GM12878 (cell line): ENCODE results near the gene CUTC. TPM values are rescaled to one million over a fixed set of nuclear protein-coding genes. Genes with fewer than 3 reads are reported as not detected.

ENCODE experiments used
- ATAC-seq: fragments of 200-7000 bp; cut with Tn5 transposase; 3 replicates; pipeline ENCODE4 v1.9.1; 2020; ENCODE audit warnings: mild to moderate bottlenecking, moderate library complexity
- BruUV-seq: library from RNA; stranded (reverse); fragments of 400-500 nt; replicated peaks from 2 replicates; lab custom pipeline; 2021; lab: Mats Ljungman, UMichigan
- CTCF ChIA-PET: fragments of 300-600 bp; sonication (Branson Sonifier 250); formaldehyde crosslinking; extraction: SDS; loops from one replicate; lab custom pipeline; 2021; ENCODE audit warnings: inconsistent platforms; lab: Yijun Ruan, JAX
- POLR2A ChIA-PET: fragments of 350-600 bp; formaldehyde crosslinking; extraction: SDS; loops from one replicate; lab custom pipeline; 2021; ENCODE audit warnings: inconsistent platforms; lab: Charles Lee
- RAD21 ChIA-PET: fragments of 300-600 bp; sonication (Branson Sonifier 250); formaldehyde crosslinking; loops from one replicate; lab custom pipeline; 2023; ENCODE audit warnings: antibody characterized with exemption; ENCODE audit not compliant: unreplicated experiment; lab: Charles Lee
- SMC1A ChIA-PET: fragments of 300-600 bp; sonication (Branson Sonifier 250); formaldehyde crosslinking; loops from one replicate; lab custom pipeline; 2023; ENCODE audit not compliant: unreplicated experiment, uncharacterized antibody; lab: Charles Lee
- DNase-seq: peaks from one replicate; pipeline ENCODE4 v3.0.0-alpha.2; 2011; ENCODE audit warnings: low read depth, low spot score
- FAIRE-seq: peaks from 3 replicates; lab custom pipeline; 2011; peaks lifted over from hg19 to GRCh38; lab: Jason Lieb, UNC
- H2AFZ ChIP-seq: 2 replicates; pipeline ENCODE4 v1.6.0; 2011; ENCODE audit warnings: low read depth, low read length, control low read depth; ENCODE audit not compliant: control insufficient read depth
- H3K27ac ChIP-seq: 2 replicates; pipeline ENCODE4 v1.5.1; 2011; ENCODE audit warnings: control low read depth; ENCODE audit not compliant: control insufficient read depth, insufficient read depth
- H3K27me3 ChIP-seq, 2 experiments: replicated peaks in 1 of 2; 2 replicates each; pipeline versions ENCODE4 v1.6.0 to v1.6.1; 2011; ENCODE audit warnings: low read length in 1 of 2; ENCODE audit not compliant: control insufficient read depth in 2 of 2, insufficient read depth in 2 of 2
- H3K36me3 ChIP-seq, 2 experiments: 2 replicates each; pipeline ENCODE4 v1.5.1; 2011; ENCODE audit warnings: low read length in 1 of 2; ENCODE audit not compliant: control insufficient read depth in 2 of 2, insufficient read depth in 2 of 2
- H3K4me1 ChIP-seq: 2 replicates; pipeline ENCODE4 v1.6.1; 2011; ENCODE audit warnings: mild to moderate bottlenecking, low read length, moderate library complexity, mixed read lengths; ENCODE audit not compliant: control insufficient read depth, insufficient read depth
- H3K4me2 ChIP-seq: 2 replicates; pipeline ENCODE4 v1.6.0; 2011; ENCODE audit warnings: control low read depth; ENCODE audit not compliant: control insufficient read depth, insufficient read depth
- H3K4me3 ChIP-seq: fragments of 200-600 bp; sonication (generic); 2 replicates; pipeline ENCODE4 v1.5.1; 2016
- H3K79me2 ChIP-seq: 2 replicates; pipeline ENCODE4 v1.6.0; 2011; ENCODE audit warnings: low read length; ENCODE audit not compliant: control insufficient read depth, insufficient read depth
- H3K9ac ChIP-seq: 2 replicates; pipeline ENCODE4 v1.8.0; 2011; ENCODE audit warnings: low read length, control low read depth, mixed read lengths; ENCODE audit not compliant: control insufficient read depth, insufficient read depth
- H3K9me3 ChIP-seq: replicated peaks from 3 replicates; pipeline ENCODE4 v1.5.1; 2011; ENCODE audit warnings: mild to moderate bottlenecking, low read length; ENCODE audit not compliant: control insufficient read depth, insufficient read depth
- H4K20me1 ChIP-seq: 2 replicates; pipeline ENCODE4 v1.6.0; 2011; ENCODE audit not compliant: control insufficient read depth, insufficient read depth
- CREM ChIP-seq: IDR thresholded peaks from 2 replicates; pipeline ENCODE4 v1.6.1; 2014; ENCODE audit warnings: antibody characterized with exemption, low read depth
- GABPA ChIP-seq: IDR thresholded peaks from 2 replicates; pipeline ENCODE4 v1.6.1; 2014; ENCODE audit warnings: antibody characterized with exemption, low read depth, mild to moderate bottlenecking, inconsistent platforms
- LARP7 ChIP-seq: fragments of 450-650 bp; IDR thresholded peaks from 2 replicates; pipeline ENCODE4 v1.6.1; 2017; ENCODE audit warnings: mild to moderate bottlenecking
- MEF2A ChIP-seq: IDR thresholded peaks from 2 replicates; pipeline ENCODE4 v1.6.1; 2011; ENCODE audit warnings: low read depth, mild to moderate bottlenecking, low read length, moderate library complexity; ENCODE audit not compliant: insufficient read depth
- NFXL1 ChIP-seq: fragments of 450-650 bp; IDR thresholded peaks from 2 replicates; pipeline ENCODE4 v1.6.1; 2017; ENCODE audit warnings: antibody characterized with exemption, mild to moderate bottlenecking, borderline replicate concordance
- SMC3 ChIP-seq: IDR thresholded peaks from 2 replicates; pipeline ENCODE4 v1.6.1; 2011; ENCODE audit warnings: low read length, improper control_type of control experiment, borderline replicate concordance
- TBL1XR1 ChIP-seq: IDR thresholded peaks from 2 replicates; pipeline ENCODE4 v1.6.1; 2012; ENCODE audit warnings: low read depth, low read length, improper control_type of control experiment
- TCF7 ChIP-seq: IDR thresholded peaks from 2 replicates; pipeline ENCODE4 v1.6.1; 2014; ENCODE audit warnings: antibody characterized with exemption, borderline replicate concordance
- ZBTB11 ChIP-seq: fragments of 450-650 bp; formaldehyde crosslinking; IDR thresholded peaks from 2 replicates; pipeline ENCODE4 v1.5.0; 2022; ENCODE audit warnings: mild to moderate bottlenecking, missing genetic modification characterization
- ZNF592 ChIP-seq: fragments of 450-650 bp; IDR thresholded peaks from 2 replicates; pipeline ENCODE4 v1.6.1; 2017; ENCODE audit warnings: mild to moderate bottlenecking, moderate library complexity
- in situ Hi-C: fragments of 300-500 bp; cut with MboI; formaldehyde crosslinking; loops from 9 replicates; pipeline ENCODE4 v1.14.3; 2018; ENCODE audit warnings: mixed read lengths
- intact Hi-C: fragments of 100-400 bp; cut with micrococcal nuclease; formaldehyde crosslinking; loops from one replicate; pipeline ENCODE4 v1.14.2; 2022; ENCODE audit not compliant: unreplicated experiment
- polyA plus RNA-seq, 11 experiments: library from polyadenylated mRNA; depleted of rRNA in 4 of 11; unstranded in 6 of 11; stranded (reverse) in 5 of 11; fragments of >200 nt; fragmentation: Nextera tagmentation in 4 of 11; fragmentation: Illumina TruSeq in 1 of 11; extraction: Ambion mirVana in 4 of 11; extraction: Trizol in 1 of 11; gene quantifications; 1 replicate in 1 of 11; 2 replicates in 10 of 11; pipeline versions ENCODE4 v1.2.1 to v1.2.3, GENCODE V29; 2011 to 2016; ENCODE audit warnings: inconsistent platforms in 2 of 11, missing spikeins in 2 of 11, low read depth in 1 of 11
- total RNA-seq, 4 experiments: library from RNA; depleted of rRNA in 3 of 4; stranded (reverse); fragments of >200 nt in 3 of 4; fragmentation: Illumina TruSeq in 1 of 4; extraction: Trizol in 1 of 4; gene quantifications; 2 replicates each; pipeline versions ENCODE4 v1.2.1 to v1.2.3, GENCODE V29; 2013 to 2021
- TF ChIP-seq, protein P1 (sequence below): IDR thresholded peaks from 2 replicates; pipeline ENCODE4 v1.6.1; 2012; ENCODE audit warnings: low read depth, low read length, improper control_type of control experiment
- TF ChIP-seq, protein P2 (sequence below), 3 experiments: IDR thresholded peaks in 2 of 3; conservative IDR thresholded peaks in 1 of 3; 2 replicates each; pipeline ENCODE4 v1.5.1; 2011; ENCODE audit warnings: low read depth in 3 of 3, low read length in 3 of 3, mild to moderate bottlenecking in 3 of 3, control low read depth in 2 of 3, moderate library complexity in 2 of 3, inconsistent platforms in 1 of 3, mixed read lengths in 1 of 3; ENCODE audit not compliant: control insufficient read depth in 2 of 3, insufficient read depth in 1 of 3; ENCODE audit errors: extremely low read depth in 1 of 3
- TF ChIP-seq, protein P3 (sequence below): IDR thresholded peaks from 2 replicates; pipeline ENCODE4 v1.6.1; 2011; ENCODE audit warnings: low read depth, low read length, improper control_type of control experiment, borderline replicate concordance

CUTC gene
- total and polyA plus RNA-seq, 10 of the 15 experiments (the other 5 are each of a cell fraction or from before 2014, with no cell fraction given) = 23.8 to 71.7 (median 40.8) TPM

GRCh38 chr10:99742254-99742653, 10.2 kb downstream of the CUTC start:
- H4K20me1 ChIP-seq = no peaks in the 10 kb centered on the region
- in situ Hi-C loops = no loop called here
- ChIA-PET RAD21 (no interaction called here), CTCF (interaction anchor here (1.0 to 2.3 kb wide), 4 partner anchors 8 to 103 kb away, joined by 3 to 10 read pairs (median 4); partner anchors contain the start of genes COX15 and CUTC), SMC1A (interaction anchor here (0.7 to 2.0 kb wide), 4 partner anchors 10 to 307 kb away, joined by 3 to 11 read pairs (median 4); partner anchors contain the start of genes COX15 and CUTC), POLR2A (interaction anchor here (0.6 to 2.4 kb wide), 2 partner anchors 9 to 19 kb away, joined by 3 to 9 read pairs; partner anchors contain the start of genes COX15 and CUTC)
- no peak overlapping the region for H3K4me2 ChIP-seq
- no peak overlapping the region for H3K27ac ChIP-seq
- DNase-seq = no peak
- peaks cover 4 to 33% of the 10 kb centered on the region in 2 experiments for H3K36me3 ChIP-seq
- no peak for ATAC-seq
- H3K79me2 ChIP-seq = no peaks in the 10 kb centered on the region
- no peak overlapping the region for H2AFZ ChIP-seq
- H3K9me3 ChIP-seq = peaks cover 5% of the 10 kb centered on the region
- H3K27me3 ChIP-seq = no peaks in the 10 kb centered on the region
- no peak overlapping the region for H3K4me3 ChIP-seq
- intact Hi-C loops = no loop called here
- no TSS peak for BruUV-seq
- no peak overlapping the region for H3K9ac ChIP-seq
- H3K4me1 ChIP-seq = no peaks in the 10 kb centered on the region
- FAIRE-seq = no peak
- no peak for TF ChIP-seq NFXL1
- TF ChIP-seq TCF7 = no peak
- TF ChIP-seq MEF2A = no peak
- TF ChIP-seq ZBTB11 = no peak
- no peak for TF ChIP-seq GABPA
- TF ChIP-seq, protein P1, sequence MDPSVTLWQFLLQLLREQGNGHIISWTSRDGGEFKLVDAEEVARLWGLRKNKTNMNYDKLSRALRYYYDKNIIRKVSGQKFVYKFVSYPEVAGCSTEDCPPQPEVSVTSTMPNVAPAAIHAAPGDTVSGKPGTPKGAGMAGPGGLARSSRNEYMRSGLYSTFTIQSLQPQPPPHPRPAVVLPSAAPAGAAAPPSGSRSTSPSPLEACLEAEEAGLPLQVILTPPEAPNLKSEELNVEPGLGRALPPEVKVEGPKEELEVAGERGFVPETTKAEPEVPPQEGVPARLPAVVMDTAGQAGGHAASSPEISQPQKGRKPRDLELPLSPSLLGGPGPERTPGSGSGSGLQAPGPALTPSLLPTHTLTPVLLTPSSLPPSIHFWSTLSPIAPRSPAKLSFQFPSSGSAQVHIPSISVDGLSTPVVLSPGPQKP = no peak
- no peak for TF ChIP-seq CREM
- no peak for TF ChIP-seq TBL1XR1
- TF ChIP-seq LARP7 = no peak
- TF ChIP-seq, protein P2, sequence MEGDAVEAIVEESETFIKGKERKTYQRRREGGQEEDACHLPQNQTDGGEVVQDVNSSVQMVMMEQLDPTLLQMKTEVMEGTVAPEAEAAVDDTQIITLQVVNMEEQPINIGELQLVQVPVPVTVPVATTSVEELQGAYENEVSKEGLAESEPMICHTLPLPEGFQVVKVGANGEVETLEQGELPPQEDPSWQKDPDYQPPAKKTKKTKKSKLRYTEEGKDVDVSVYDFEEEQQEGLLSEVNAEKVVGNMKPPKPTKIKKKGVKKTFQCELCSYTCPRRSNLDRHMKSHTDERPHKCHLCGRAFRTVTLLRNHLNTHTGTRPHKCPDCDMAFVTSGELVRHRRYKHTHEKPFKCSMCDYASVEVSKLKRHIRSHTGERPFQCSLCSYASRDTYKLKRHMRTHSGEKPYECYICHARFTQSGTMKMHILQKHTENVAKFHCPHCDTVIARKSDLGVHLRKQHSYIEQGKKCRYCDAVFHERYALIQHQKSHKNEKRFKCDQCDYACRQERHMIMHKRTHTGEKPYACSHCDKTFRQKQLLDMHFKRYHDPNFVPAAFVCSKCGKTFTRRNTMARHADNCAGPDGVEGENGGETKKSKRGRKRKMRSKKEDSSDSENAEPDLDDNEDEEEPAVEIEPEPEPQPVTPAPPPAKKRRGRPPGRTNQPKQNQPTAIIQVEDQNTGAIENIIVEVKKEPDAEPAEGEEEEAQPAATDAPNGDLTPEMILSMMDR (IDR thresholded peaks at IDR 0.05 in 2 of 3, conservative IDR thresholded peaks at IDR 0.05 in 1 of 3; ENCODE audit: control insufficient read depth in 2 of 3, extremely low read depth in 1 of 3, insufficient read depth in 1 of 3, low read depth in 3 of 3, low read length in 3 of 3) = no peak
- TF ChIP-seq, protein P3, sequence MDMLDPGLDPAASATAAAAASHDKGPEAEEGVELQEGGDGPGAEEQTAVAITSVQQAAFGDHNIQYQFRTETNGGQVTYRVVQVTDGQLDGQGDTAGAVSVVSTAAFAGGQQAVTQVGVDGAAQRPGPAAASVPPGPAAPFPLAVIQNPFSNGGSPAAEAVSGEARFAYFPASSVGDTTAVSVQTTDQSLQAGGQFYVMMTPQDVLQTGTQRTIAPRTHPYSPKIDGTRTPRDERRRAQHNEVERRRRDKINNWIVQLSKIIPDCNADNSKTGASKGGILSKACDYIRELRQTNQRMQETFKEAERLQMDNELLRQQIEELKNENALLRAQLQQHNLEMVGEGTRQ = no peak
- TF ChIP-seq ZNF592 = no peak
- no peak for TF ChIP-seq SMC3
